ENCODE data around the gene LCP2.
"Not testable (repeated sequence)": the region's sequence is repeated elsewhere in the genome, so short reads cannot be mapped to it uniquely, and the experiment has no call there.

The LCP2 gene

GRCh38 chr5:170246126-170246870 lies 51.3 kb downstream of the LCP2 start:
- DNase-seq = no peak

- not testable (repeated sequence) for DNase-seq
Observed at GRCh38 chr5:170245436-170245835, 52.1 kb downstream of the LCP2 start.

- DNase-seq = no peak
Observed at GRCh38 chr5:170238456-170239196, 59.0 kb downstream of the LCP2 start.

GRCh38 chr5:170235876-170236864 lies 61.4 kb downstream of the LCP2 start:
- peak; percentile 74 for DNase-seq

GRCh38 chr5:170233358-170233892 lies 64.2 kb downstream of the LCP2 start:
- DNase-seq = no peak

GRCh38 chr5:170232786-170233185 lies 64.8 kb downstream of the LCP2 start, which contains the start of gene C5orf58:
Gene C5orf58, plus strand, starts transcription at chr5:170232985. Its CDS starts 1,992 bp downstream, at chr5:170234977.
- no peak for DNase-seq

GRCh38 chr5:170228762-170229435 lies 68.7 kb downstream of the LCP2 start:
- DNase-seq = no peak

- peak; percentile 54 for DNase-seq
Observed at GRCh38 chr5:170226661-170227060, 70.9 kb downstream of the LCP2 start.

GRCh38 chr5:170226129-170226615 lies 71.4 kb downstream of the LCP2 start:
- DNase-seq = peak; percentile 54

GRCh38 chr5:170225326-170226128 lies 72.0 kb downstream of the LCP2 start:
- peak; percentile 77 for DNase-seq

GRCh38 chr5:170223906-170224305 lies 73.7 kb downstream of the LCP2 start:
- DNase-seq = no peak

GRCh38 chr5:170223360-170223759 lies 74.2 kb downstream of the LCP2 start:
- no peak for DNase-seq

- peak; percentile 39 for DNase-seq
Observed at GRCh38 chr5:170221327-170221741, 76.2 kb downstream of the LCP2 start.

GRCh38 chr5:170220191-170220590 lies 77.4 kb downstream of the LCP2 start:
- DNase-seq = peak; percentile 76

- no peak for DNase-seq
Observed at GRCh38 chr5:170219615-170220014, 78.0 kb downstream of the LCP2 start.

- no peak for DNase-seq
Observed at GRCh38 chr5:170218726-170219125, 78.9 kb downstream of the LCP2 start.

- no peak for DNase-seq
Observed at GRCh38 chr5:170217831-170218230, 79.7 kb downstream of the LCP2 start.

GRCh38 chr5:170216257-170216864 lies 81.2 kb downstream of the LCP2 start:
- peak; percentile 55 for DNase-seq

- DNase-seq = no peak
Observed at GRCh38 chr5:170211575-170212334, 85.8 kb downstream of the LCP2 start.

GRCh38 chr5:170206958-170207357 lies 90.6 kb downstream of the LCP2 start:
- no peak for DNase-seq

Measured in NCI-H526 treated with DMSO at 0.1 percent for 48 hours (cell line).